ENCODE measurements around the gene MALRD1. TPM values are rescaled to one million over a fixed set of nuclear protein-coding genes. Genes with fewer than 3 reads are reported as not detected.

The MALRD1 gene
- total RNA-seq, 1 experiment from 2014 or later: 0.50 TPM

DNA sequence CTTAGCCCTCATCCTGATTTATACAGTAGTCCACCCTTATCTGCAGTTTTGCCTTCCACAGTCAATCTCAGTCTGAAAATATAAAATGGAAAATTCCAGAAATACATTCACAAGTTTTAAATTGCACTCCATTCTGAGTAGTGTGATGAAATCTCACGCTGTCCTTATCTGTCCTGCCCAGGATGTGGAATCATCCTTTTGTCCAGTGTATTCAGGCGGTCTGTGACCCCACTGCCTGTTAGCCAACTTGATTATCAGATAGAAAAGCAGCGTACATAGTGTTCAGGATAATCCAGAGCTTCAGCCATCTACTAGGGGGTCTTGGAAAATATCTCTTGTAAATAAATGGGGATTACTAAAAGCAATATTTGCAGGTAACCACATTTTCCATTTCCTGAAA is 146.3 kb downstream of the MALRD1 start (continued):
- TF ChIP-seq, protein P1, sequence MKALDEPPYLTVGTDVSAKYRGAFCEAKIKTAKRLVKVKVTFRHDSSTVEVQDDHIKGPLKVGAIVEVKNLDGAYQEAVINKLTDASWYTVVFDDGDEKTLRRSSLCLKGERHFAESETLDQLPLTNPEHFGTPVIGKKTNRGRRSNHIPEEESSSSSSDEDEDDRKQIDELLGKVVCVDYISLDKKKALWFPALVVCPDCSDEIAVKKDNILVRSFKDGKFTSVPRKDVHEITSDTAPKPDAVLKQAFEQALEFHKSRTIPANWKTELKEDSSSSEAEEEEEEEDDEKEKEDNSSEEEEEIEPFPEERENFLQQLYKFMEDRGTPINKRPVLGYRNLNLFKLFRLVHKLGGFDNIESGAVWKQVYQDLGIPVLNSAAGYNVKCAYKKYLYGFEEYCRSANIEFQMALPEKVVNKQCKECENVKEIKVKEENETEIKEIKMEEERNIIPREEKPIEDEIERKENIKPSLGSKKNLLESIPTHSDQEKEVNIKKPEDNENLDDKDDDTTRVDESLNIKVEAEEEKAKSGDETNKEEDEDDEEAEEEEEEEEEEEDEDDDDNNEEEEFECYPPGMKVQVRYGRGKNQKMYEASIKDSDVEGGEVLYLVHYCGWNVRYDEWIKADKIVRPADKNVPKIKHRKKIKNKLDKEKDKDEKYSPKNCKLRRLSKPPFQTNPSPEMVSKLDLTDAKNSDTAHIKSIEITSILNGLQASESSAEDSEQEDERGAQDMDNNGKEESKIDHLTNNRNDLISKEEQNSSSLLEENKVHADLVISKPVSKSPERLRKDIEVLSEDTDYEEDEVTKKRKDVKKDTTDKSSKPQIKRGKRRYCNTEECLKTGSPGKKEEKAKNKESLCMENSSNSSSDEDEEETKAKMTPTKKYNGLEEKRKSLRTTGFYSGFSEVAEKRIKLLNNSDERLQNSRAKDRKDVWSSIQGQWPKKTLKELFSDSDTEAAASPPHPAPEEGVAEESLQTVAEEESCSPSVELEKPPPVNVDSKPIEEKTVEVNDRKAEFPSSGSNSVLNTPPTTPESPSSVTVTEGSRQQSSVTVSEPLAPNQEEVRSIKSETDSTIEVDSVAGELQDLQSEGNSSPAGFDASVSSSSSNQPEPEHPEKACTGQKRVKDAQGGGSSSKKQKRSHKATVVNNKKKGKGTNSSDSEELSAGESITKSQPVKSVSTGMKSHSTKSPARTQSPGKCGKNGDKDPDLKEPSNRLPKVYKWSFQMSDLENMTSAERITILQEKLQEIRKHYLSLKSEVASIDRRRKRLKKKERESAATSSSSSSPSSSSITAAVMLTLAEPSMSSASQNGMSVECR (CRISPR knock-in tag; IDR thresholded peaks at IDR 0.05; ENCODE audit: borderline replicate concordance): no peak

DNA sequence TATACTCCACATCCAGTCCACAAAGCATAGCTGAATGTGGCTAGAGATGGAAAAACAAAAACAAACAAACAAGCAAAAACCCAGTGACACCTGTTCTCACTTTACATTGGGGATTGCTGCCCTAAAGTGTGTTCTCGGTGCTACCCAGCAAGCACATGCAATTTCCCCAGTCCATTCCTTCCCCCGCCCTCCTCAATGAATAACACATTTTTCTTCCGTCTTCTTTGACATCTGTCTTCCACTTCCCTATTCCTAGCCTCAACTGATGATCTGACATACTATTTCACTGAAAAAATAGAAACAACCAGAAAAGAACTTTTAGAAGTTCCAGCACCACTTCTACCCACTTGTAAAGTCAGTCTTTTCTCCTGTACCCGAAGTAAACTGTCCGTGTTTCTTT is 147.1 kb downstream of the MALRD1 start:
- no peaks in the 10 kb centered on the region for H3K9me3 Mint-ChIP-seq
- ATAC-seq (no peak), DNase-seq (ENCODE audit: low spot score) (no peak)
- no peak overlapping the region for H3K27ac Mint-ChIP-seq
- H3K36me3 Mint-ChIP-seq: no peaks in the 10 kb centered on the region
- no peak for TF ChIP-seq ZNF138 (CRISPR knock-in tag; conservative IDR thresholded peaks at IDR 0.05)
- TF ChIP-seq, protein P2, sequence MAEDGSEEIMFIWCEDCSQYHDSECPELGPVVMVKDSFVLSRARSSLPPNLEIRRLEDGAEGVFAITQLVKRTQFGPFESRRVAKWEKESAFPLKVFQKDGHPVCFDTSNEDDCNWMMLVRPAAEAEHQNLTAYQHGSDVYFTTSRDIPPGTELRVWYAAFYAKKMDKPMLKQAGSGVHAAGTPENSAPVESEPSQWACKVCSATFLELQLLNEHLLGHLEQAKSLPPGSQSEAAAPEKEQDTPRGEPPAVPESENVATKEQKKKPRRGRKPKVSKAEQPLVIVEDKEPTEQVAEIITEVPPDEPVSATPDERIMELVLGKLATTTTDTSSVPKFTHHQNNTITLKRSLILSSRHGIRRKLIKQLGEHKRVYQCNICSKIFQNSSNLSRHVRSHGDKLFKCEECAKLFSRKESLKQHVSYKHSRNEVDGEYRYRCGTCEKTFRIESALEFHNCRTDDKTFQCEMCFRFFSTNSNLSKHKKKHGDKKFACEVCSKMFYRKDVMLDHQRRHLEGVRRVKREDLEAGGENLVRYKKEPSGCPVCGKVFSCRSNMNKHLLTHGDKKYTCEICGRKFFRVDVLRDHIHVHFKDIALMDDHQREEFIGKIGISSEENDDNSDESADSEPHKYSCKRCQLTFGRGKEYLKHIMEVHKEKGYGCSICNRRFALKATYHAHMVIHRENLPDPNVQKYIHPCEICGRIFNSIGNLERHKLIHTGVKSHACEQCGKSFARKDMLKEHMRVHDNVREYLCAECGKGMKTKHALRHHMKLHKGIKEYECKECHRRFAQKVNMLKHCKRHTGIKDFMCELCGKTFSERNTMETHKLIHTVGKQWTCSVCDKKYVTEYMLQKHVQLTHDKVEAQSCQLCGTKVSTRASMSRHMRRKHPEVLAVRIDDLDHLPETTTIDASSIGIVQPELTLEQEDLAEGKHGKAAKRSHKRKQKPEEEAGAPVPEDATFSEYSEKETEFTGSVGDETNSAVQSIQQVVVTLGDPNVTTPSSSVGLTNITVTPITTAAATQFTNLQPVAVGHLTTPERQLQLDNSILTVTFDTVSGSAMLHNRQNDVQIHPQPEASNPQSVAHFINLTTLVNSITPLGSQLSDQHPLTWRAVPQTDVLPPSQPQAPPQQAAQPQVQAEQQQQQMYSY (CRISPR knock-in tag; IDR thresholded peaks at IDR 0.05): no peak
- TF ChIP-seq SP1 (CRISPR knock-in tag; conservative IDR thresholded peaks at IDR 0.05): no peak
- TF ChIP-seq, protein P3, sequence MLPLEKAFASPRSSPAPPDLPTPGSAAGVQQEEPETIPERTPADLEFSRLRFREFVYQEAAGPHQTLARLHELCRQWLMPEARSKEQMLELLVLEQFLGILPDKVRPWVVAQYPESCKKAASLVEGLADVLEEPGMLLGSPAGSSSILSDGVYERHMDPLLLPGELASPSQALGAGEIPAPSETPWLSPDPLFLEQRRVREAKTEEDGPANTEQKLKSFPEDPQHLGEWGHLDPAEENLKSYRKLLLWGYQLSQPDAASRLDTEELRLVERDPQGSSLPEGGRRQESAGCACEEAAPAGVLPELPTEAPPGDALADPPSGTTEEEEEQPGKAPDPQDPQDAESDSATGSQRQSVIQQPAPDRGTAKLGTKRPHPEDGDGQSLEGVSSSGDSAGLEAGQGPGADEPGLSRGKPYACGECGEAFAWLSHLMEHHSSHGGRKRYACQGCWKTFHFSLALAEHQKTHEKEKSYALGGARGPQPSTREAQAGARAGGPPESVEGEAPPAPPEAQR (CRISPR knock-in tag; IDR thresholded peaks at IDR 0.05): no peak
- no peak for TF ChIP-seq SMAD4 (CRISPR knock-in tag; IDR thresholded peaks at IDR 0.05)
- no peak for TF ChIP-seq TCF7 (CRISPR knock-in tag; IDR thresholded peaks at IDR 0.05; ENCODE audit: low read depth)
- no peaks in the 10 kb centered on the region for H3K4me1 Mint-ChIP-seq
- POLR2A ChIA-PET: no interaction called here
- no peaks in the 10 kb centered on the region for H3K27me3 Mint-ChIP-seq (ENCODE audit: low read depth)
- H3K4me3 Mint-ChIP-seq: no peak overlapping the region
- CTCF ChIA-PET: no interaction called here

DNA sequence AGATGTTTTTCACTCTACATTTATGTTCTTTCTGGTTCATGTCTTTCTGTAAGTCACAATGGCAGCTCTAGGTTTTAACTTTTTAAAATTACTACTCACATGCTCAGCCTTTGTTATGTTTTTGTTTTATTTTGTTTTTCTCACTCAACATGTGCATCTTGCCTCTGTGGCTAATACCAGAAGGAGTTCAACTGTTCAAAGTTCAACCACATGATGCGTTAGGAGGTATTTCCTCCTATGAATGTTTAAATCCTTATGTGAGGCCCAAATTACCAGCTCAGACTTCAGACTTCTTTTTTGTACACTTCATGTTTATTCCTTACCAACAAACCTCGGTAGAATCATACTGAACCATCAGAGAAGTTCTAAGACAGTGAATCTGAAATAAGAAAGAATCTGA is 151.6 kb downstream of the MALRD1 start:
- POLR2A ChIA-PET: no interaction called here
- H3K4me1 Mint-ChIP-seq: no peaks in the 10 kb centered on the region
- no peak overlapping the region for H3K27ac Mint-ChIP-seq
- DNase-seq (ENCODE audit: low spot score): no peak
- no peaks in the 10 kb centered on the region for H3K36me3 Mint-ChIP-seq
- CTCF ChIA-PET: interaction anchor here (0.6 kb wide), 2 partner anchors 49 to 143 kb away, joined by 3 to 7 read pairs; no protein-coding TSS in a partner anchor
- no peaks in the 10 kb centered on the region for H3K27me3 Mint-ChIP-seq (ENCODE audit: low read depth)
- no peak overlapping the region for H3K4me3 Mint-ChIP-seq
- ATAC-seq: no peak
- H3K9me3 Mint-ChIP-seq: no peaks in the 10 kb centered on the region
- TF ChIP-seq EMX1 (CRISPR knock-in tag; IDR thresholded peaks at IDR 0.05) (no peak), GRHL2 (CRISPR knock-in tag; IDR thresholded peaks at IDR 0.05; ENCODE audit: insufficient replicate concordance, severe bottlenecking) (no peak), SOX15 (CRISPR knock-in tag; IDR thresholded peaks at IDR 0.05) (no peak), ZBTB21 (CRISPR knock-in tag; IDR thresholded peaks at IDR 0.05; ENCODE audit: borderline replicate concordance) (no peak), NR3C1 (CRISPR knock-in tag; conservative IDR thresholded peaks at IDR 0.05; ENCODE audit: low read depth) (no peak), RELA (CRISPR knock-in tag; IDR thresholded peaks at IDR 0.05; ENCODE audit: borderline replicate concordance) (no peak), HMGA2 (CRISPR knock-in tag; IDR thresholded peaks at IDR 0.05) (no peak), NFYB (CRISPR knock-in tag; conservative IDR thresholded peaks at IDR 0.05; ENCODE audit: low read depth) (no peak), TEAD1 (CRISPR knock-in tag; IDR thresholded peaks at IDR 0.05) (no peak), ZNF423 (CRISPR knock-in tag; IDR thresholded peaks at IDR 0.05) (no peak)
- TF ChIP-seq, protein P4, sequence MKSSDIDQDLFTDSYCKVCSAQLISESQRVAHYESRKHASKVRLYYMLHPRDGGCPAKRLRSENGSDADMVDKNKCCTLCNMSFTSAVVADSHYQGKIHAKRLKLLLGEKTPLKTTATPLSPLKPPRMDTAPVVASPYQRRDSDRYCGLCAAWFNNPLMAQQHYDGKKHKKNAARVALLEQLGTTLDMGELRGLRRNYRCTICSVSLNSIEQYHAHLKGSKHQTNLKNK (CRISPR knock-in tag; IDR thresholded peaks at IDR 0.05): no peak
- TF ChIP-seq, protein P5, sequence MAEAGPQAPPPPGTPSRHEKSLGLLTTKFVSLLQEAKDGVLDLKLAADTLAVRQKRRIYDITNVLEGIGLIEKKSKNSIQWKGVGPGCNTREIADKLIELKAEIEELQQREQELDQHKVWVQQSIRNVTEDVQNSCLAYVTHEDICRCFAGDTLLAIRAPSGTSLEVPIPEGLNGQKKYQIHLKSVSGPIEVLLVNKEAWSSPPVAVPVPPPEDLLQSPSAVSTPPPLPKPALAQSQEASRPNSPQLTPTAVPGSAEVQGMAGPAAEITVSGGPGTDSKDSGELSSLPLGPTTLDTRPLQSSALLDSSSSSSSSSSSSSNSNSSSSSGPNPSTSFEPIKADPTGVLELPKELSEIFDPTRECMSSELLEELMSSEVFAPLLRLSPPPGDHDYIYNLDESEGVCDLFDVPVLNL (CRISPR knock-in tag; IDR thresholded peaks at IDR 0.05; ENCODE audit: borderline replicate concordance, low read depth): no peak
- TF ChIP-seq, protein P6, sequence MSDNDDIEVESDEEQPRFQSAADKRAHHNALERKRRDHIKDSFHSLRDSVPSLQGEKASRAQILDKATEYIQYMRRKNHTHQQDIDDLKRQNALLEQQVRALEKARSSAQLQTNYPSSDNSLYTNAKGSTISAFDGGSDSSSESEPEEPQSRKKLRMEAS (CRISPR knock-in tag; IDR thresholded peaks at IDR 0.05): no peak
- TF ChIP-seq, protein P7, sequence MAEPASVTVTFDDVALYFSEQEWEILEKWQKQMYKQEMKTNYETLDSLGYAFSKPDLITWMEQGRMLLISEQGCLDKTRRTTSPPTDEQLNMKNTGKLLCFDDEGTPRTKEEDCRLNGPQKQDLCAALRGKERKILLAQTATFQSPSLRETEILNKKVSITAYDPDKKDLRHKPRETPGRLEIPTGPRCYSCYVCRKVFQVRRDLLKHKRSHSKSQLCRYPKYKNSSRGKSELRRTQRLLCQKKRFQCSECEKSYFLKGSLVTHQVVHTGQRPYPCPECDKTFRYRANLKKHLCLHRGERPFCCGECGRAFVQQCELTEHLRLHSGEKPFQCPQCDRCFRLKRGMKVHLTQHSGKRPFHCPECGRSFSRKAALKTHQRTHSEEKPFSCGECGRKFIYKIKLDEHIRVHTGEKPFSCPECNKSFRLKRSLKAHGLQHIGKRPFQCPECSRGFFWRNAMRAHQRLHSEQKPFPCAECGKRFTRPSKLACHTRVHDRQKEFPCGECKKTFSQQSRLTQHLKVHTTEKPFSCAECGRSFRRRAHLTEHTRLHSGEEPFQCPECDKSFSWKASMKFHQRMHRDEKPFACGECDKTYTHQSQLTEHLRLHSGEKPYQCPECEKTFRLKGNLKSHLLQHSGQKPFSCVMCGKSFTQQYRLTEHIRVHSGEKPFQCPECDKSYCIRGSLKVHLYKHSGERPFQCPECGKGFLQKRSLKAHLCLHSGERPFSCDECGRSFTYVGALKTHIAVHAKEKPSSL (CRISPR knock-in tag; conservative IDR thresholded peaks at IDR 0.05): no peak
